Left forelimb (tissue), 1 donor: ENCODE measurements around the gene FAM13B.
"Not testable (repeated sequence)": the region's sequence is repeated elsewhere in the genome, so short reads cannot be mapped to it uniquely, and the experiment has no call there.

Experiments
- DNase-seq: peaks from one replicate; pipeline ENCODE4 v3.0.0-alpha.2; 2018; ENCODE audit warnings: low spot score

The FAM13B gene

GRCh38 chr5:138033907-138034306 is 1.0 kb upstream of the FAM13B start:
- DNase-seq = no peak

GRCh38 chr5:138033386-138033808 is 518 bp upstream of the FAM13B start:
- DNase-seq = no peak

- no peak for DNase-seq
Measured at GRCh38 chr5:138032028-138032571, 779 bp downstream of the FAM13B start.

GRCh38 chr5:138029944-138030343 is 2.9 kb downstream of the FAM13B start:
- DNase-seq = no peak

GRCh38 chr5:138029501-138029900 is 3.4 kb downstream of the FAM13B start:
- no peak for DNase-seq

GRCh38 chr5:138028971-138029365 is 3.9 kb downstream of the FAM13B start:
- DNase-seq = no peak

GRCh38 chr5:138028262-138028970 is 4.5 kb downstream of the FAM13B start:
- DNase-seq = not testable (repeated sequence)

- not testable (repeated sequence) for DNase-seq
Measured at GRCh38 chr5:138026793-138027192, 6.1 kb downstream of the FAM13B start.

GRCh38 chr5:138025285-138025684 is 7.6 kb downstream of the FAM13B start:
- DNase-seq = no peak

- DNase-seq = no peak
Measured at GRCh38 chr5:138024117-138024516, 8.8 kb downstream of the FAM13B start.

GRCh38 chr5:138022912-138023311 is 10.0 kb downstream of the FAM13B start:
- DNase-seq = no peak

- no peak for DNase-seq
Measured at GRCh38 chr5:138021771-138022170, 11.1 kb downstream of the FAM13B start.

- no peak for DNase-seq
Measured at GRCh38 chr5:138018849-138019248, 14.0 kb downstream of the FAM13B start.

GRCh38 chr5:138015916-138016315 is 17.0 kb downstream of the FAM13B start:
- DNase-seq = no peak

GRCh38 chr5:138011991-138012390 is 20.9 kb downstream of the FAM13B start:
- DNase-seq = no peak

GRCh38 chr5:138000102-138000723 is 32.7 kb downstream of the FAM13B start:
- DNase-seq = no peak

GRCh38 chr5:137997726-137998213 is 35.1 kb downstream of the FAM13B start:
- DNase-seq = no peak

GRCh38 chr5:137995749-137996128 is 37.1 kb downstream of the FAM13B start:
- DNase-seq = no peak

- no peak for DNase-seq
Measured at GRCh38 chr5:137995077-137995748, 37.7 kb downstream of the FAM13B start.

- no peak for DNase-seq
Measured at GRCh38 chr5:137994556-137994955, 38.3 kb downstream of the FAM13B start.

- DNase-seq = no peak
Measured at GRCh38 chr5:137989419-137989818, 43.5 kb downstream of the FAM13B start.

- DNase-seq = no peak
Measured at GRCh38 chr5:137975208-137975607, 57.7 kb downstream of the FAM13B start.

GRCh38 chr5:137970384-137970783 is 62.5 kb downstream of the FAM13B start:
- not testable (repeated sequence) for DNase-seq
